H9 (cell line): ENCODE measurements around the gene OR52B6. TPM values are rescaled to one million over a fixed set of nuclear protein-coding genes. Genes with fewer than 3 reads are reported as not detected.

Experiments
- DNase-seq: peaks from one replicate; pipeline ENCODE4 v3.0.0-alpha.2; 2017
- H2AFZ ChIP-seq: one replicate; pipeline ENCODE4 v1.6.1; 2013; ENCODE audit warnings: mild to moderate bottlenecking, low read length, control low read depth, moderate library complexity
- H2AK5ac ChIP-seq: 2 replicates; pipeline ENCODE4 v1.6.1; 2013; ENCODE audit warnings: low read length, control low read depth, mixed read lengths; ENCODE audit not compliant: insufficient read length
- H2BK120ac ChIP-seq: one replicate; pipeline ENCODE4 v1.6.1; 2013; ENCODE audit warnings: low read depth, mild to moderate bottlenecking, low read length, control low read depth, inconsistent platforms; ENCODE audit not compliant: poor library complexity, severe bottlenecking
- H2BK12ac ChIP-seq: 2 replicates; pipeline ENCODE4 v1.6.1; 2013; ENCODE audit warnings: low read length, control low read depth, mixed read lengths, low read depth; ENCODE audit not compliant: insufficient read length
- H2BK15ac ChIP-seq: 2 replicates; pipeline ENCODE4 v1.6.1; 2013; ENCODE audit warnings: low read depth, low read length, control low read depth
- H2BK20ac ChIP-seq: one replicate; pipeline ENCODE4 v1.6.1; 2013; ENCODE audit warnings: low read depth, mild to moderate bottlenecking, low read length, control low read depth, inconsistent platforms; ENCODE audit not compliant: poor library complexity, severe bottlenecking
- H2BK5ac ChIP-seq: 2 replicates; pipeline ENCODE4 v1.6.1; 2013; ENCODE audit warnings: low read length, control low read depth, mixed read lengths; ENCODE audit not compliant: insufficient read length
- H3K14ac ChIP-seq: 2 replicates; pipeline ENCODE4 v1.6.1; 2013; ENCODE audit warnings: low read length, control low read depth; ENCODE audit not compliant: insufficient read depth
- H3K18ac ChIP-seq: 2 replicates; pipeline ENCODE4 v1.6.1; 2013; ENCODE audit warnings: low read depth, mild to moderate bottlenecking, mixed read lengths, low read length, control low read depth; ENCODE audit not compliant: insufficient read length
- H3K23ac ChIP-seq: 2 replicates; pipeline ENCODE4 v1.6.1; 2013; ENCODE audit warnings: low read length, control low read depth, mixed read lengths, low read depth; ENCODE audit not compliant: insufficient read length
- H3K23me2 ChIP-seq: 2 replicates; pipeline ENCODE4 v1.6.1; 2013; ENCODE audit warnings: low read depth, mild to moderate bottlenecking, mixed read lengths, low read length, control low read depth; ENCODE audit not compliant: insufficient read length, poor library complexity, severe bottlenecking
- H3K27ac ChIP-seq: 2 replicates; pipeline ENCODE4 v1.5.1; 2013; ENCODE audit warnings: low read length, control low read depth, mixed read lengths, low read depth; ENCODE audit not compliant: insufficient read length
- H3K27me3 ChIP-seq: 2 replicates; pipeline ENCODE4 v1.6.1; 2013; ENCODE audit warnings: low read length, control low read depth, inconsistent platforms; ENCODE audit not compliant: insufficient read depth
- H3K4ac ChIP-seq: 2 replicates; pipeline ENCODE4 v1.6.1; 2013; ENCODE audit warnings: low read depth, mild to moderate bottlenecking, control low read depth, inconsistent platforms, low read length, moderate library complexity
- H3K4me1 ChIP-seq: 2 replicates; pipeline ENCODE4 v1.6.1; 2013; ENCODE audit warnings: low read length, control low read depth, inconsistent platforms; ENCODE audit not compliant: insufficient read depth
- H3K4me2 ChIP-seq: 2 replicates; pipeline ENCODE4 v1.6.1; 2013; ENCODE audit warnings: low read length, control low read depth, mixed read lengths; ENCODE audit not compliant: insufficient read length, insufficient read depth
- H3K56ac ChIP-seq: 2 replicates; pipeline ENCODE4 v1.6.1; 2013; ENCODE audit warnings: low read depth, mild to moderate bottlenecking, mixed read lengths, low read length, control low read depth; ENCODE audit not compliant: insufficient read length
- H3K79me1 ChIP-seq: 2 replicates; pipeline ENCODE4 v1.6.1; 2013; ENCODE audit warnings: low read depth, mild to moderate bottlenecking, moderate library complexity, low read length, control low read depth, inconsistent platforms; ENCODE audit not compliant: insufficient read depth, poor library complexity, severe bottlenecking
- H3K79me2 ChIP-seq: 2 replicates; pipeline ENCODE4 v1.6.1; 2013; ENCODE audit warnings: low read length, control low read depth, inconsistent platforms; ENCODE audit not compliant: insufficient read depth
- H3K9ac ChIP-seq: 2 replicates; pipeline ENCODE4 v1.6.1; 2013; ENCODE audit warnings: low read length, control low read depth, mixed read lengths; ENCODE audit not compliant: insufficient read length; ENCODE audit errors: extremely low read depth
- H3K9me3 ChIP-seq: one replicate; pipeline ENCODE4 v1.6.1; 2013; ENCODE audit warnings: low read depth, low read length, inconsistent platforms; ENCODE audit not compliant: control insufficient read depth
- H3T11ph ChIP-seq: one replicate; pipeline ENCODE4 v1.6.1; 2013; ENCODE audit warnings: mild to moderate bottlenecking, low read length, control low read depth, inconsistent platforms
- H4K20me1 ChIP-seq: one replicate; pipeline ENCODE4 v1.6.1; 2013; ENCODE audit not compliant: control insufficient read depth, insufficient read length, insufficient read depth
- H4K5ac ChIP-seq: 2 replicates; pipeline ENCODE4 v1.6.1; 2013; ENCODE audit warnings: low read depth, mild to moderate bottlenecking, mixed read lengths, low read length, control low read depth; ENCODE audit not compliant: insufficient read length
- H4K8ac ChIP-seq: replicated peaks from 2 replicates; pipeline ENCODE4 v1.6.1; 2013; ENCODE audit warnings: low read length, control low read depth, mixed read lengths, low read depth; ENCODE audit not compliant: insufficient read length
- H4K91ac ChIP-seq: 2 replicates; pipeline ENCODE4 v1.6.1; 2013; ENCODE audit warnings: low read depth, mild to moderate bottlenecking, moderate library complexity, mixed read lengths, low read length, control low read depth; ENCODE audit not compliant: insufficient read length
- H3K27ac Mint-ChIP-seq, 3 experiments: 2 replicates in 2 of 3; 3 replicates in 1 of 3; pipeline ENCODE4 v1.8.0; 2020 to 2021; ENCODE audit warnings: mixed read lengths in 3 of 3, mild to moderate bottlenecking in 1 of 3, moderate library complexity in 1 of 3
- H3K27me3 Mint-ChIP-seq: 2 replicates; pipeline ENCODE4 v1.8.0; 2021; ENCODE audit warnings: low read depth, mild to moderate bottlenecking, moderate library complexity, mixed read lengths
- H3K36me3 Mint-ChIP-seq, 3 experiments: 2 replicates in 2 of 3; 3 replicates in 1 of 3; pipeline ENCODE4 v1.8.0; 2020 to 2021; ENCODE audit warnings: low read depth in 3 of 3, mixed read lengths in 3 of 3; ENCODE audit not compliant: insufficient read depth in 1 of 3
- H3K4me1 Mint-ChIP-seq, 2 experiments: 2 replicates each; pipeline ENCODE4 v1.8.0; 2020; ENCODE audit warnings: mixed read lengths in 2 of 2
- H3K4me3 Mint-ChIP-seq, 2 experiments: 2 replicates in 1 of 2; 3 replicates in 1 of 2; pipeline ENCODE4 v1.8.0; 2020 to 2021; ENCODE audit warnings: mild to moderate bottlenecking in 2 of 2, mixed read lengths in 2 of 2, moderate library complexity in 1 of 2
- H3K9me3 Mint-ChIP-seq, 2 experiments: 2 replicates in 1 of 2; 3 replicates in 1 of 2; pipeline ENCODE4 v1.8.0; 2020; ENCODE audit warnings: mild to moderate bottlenecking in 2 of 2, mixed read lengths in 2 of 2, moderate library complexity in 1 of 2
- WGBS: extraction: QIAGEN DNeasy Blood & Tissue Kit; methylation state at CpG from one replicate; pipeline ENCODE4 v1.1.7; 2013; ENCODE audit warnings: missing lambda C conversion rate, low lambda C conversion rate, mixed read lengths; ENCODE audit not compliant: insufficient read length; ENCODE audit errors: extremely low coverage; 5-methylcytosine and 5-hydroxymethylcytosine counted together
- total RNA-seq: library from RNA; stranded (reverse); gene quantifications from 2 replicates; pipeline ENCODE4 v1.2.1, GENCODE V29; 2021
- TF ChIP-seq, protein P1 (sequence below): fragments of 200-600 bp; sonication (generic); conservative IDR thresholded peaks from 3 replicates; pipeline ENCODE4 v1.8.0; 2021; ENCODE audit warnings: antibody characterized with exemption, mild to moderate bottlenecking

The OR52B6 gene
- total RNA-seq, 1 experiment from 2014 or later, result not detected

DNA sequence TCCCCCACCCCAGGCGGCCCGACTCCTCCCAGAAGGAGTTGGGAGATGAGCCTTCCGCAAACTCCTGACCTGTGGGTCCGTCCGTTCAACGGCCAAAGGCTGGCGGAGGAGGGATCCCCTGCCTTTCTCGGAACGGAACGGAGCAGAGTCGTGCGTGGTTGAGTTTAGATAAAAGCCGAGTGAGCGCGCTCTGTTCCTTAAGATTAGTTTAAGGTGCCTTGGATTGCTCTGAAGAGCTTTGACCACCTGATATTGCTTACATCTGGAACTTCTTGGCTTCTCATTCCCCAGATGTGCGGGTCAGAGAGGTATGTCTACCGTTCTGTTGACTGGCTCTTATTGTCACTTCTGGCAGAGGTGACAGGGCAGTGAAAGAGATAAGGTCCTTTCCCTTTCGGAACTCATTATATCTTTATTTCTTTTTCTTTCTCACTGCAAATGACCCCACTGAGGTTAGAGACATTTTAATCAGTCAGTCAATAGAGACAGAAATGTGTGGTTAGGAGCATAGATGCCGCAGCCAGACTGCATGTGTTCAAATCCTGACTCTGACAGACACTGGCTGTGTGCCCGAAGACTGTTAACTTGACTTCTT, 16.0 kb downstream of the OR52B6 start, which contains the start of gene TRIM6:
Gene TRIM6, plus strand, starts transcription at position 31 of the 595 bp plus-strand sequence. Its CDS starts 261 bp downstream, at position 292.
- Histone ChIP-seq H3K9ac (peak within 1 kb of the TSS; percentile 62), H3T11ph (no peak within 1 kb of the TSS), H3K4ac (no peak within 1 kb of the TSS), H2AK5ac (no peak within 1 kb of the TSS), H3K23ac (no peak within 1 kb of the TSS), H3K14ac (peak within 1 kb of the TSS; percentile 79; the same call in 1 of the 2 replicates), H2BK12ac (no peak within 1 kb of the TSS), H4K20me1 (no peaks in the 10 kb centered on the region), H3K56ac (no peak within 1 kb of the TSS), H3K18ac (no peak within 1 kb of the TSS), H2AFZ (peak within 1 kb of the TSS; percentile 73), H4K5ac (no peak within 1 kb of the TSS), H2BK5ac (no peak within 1 kb of the TSS), H2BK15ac (no peak within 1 kb of the TSS), H4K91ac (no peak within 1 kb of the TSS), H2BK20ac (no peak within 1 kb of the TSS), H3K4me1 (no peaks in the 10 kb centered on the region), H2BK120ac (no peak within 1 kb of the TSS), H3K27me3 (no peaks in the 10 kb centered on the region), H3K9me3 (no peaks in the 10 kb centered on the region), H3K27ac (no peak within 1 kb of the TSS), H3K4me2 (peak within 1 kb of the TSS; percentile 62), H3K79me2 (peaks cover 4% of the 10 kb centered on the region; the same call in 1 of the 2 replicates), H3K23me2 (peaks cover 7% of the 10 kb centered on the region), H4K8ac (no peak within 1 kb of the TSS), H3K79me1 (no peaks in the 10 kb centered on the region)
- Mint-ChIP-seq H3K4me3 (peak within 1 kb of the TSS; percentile 85 to 93), H3K27ac (peak within 1 kb of the TSS; percentile 91 to 94 (median 93)), H3K4me1 (peaks cover 35 to 41% of the 10 kb centered on the region in 2 experiments), H3K27me3 (no peaks in the 10 kb centered on the region; the same call in 1 of the 2 replicates), H3K36me3 (no peaks in the 10 kb centered on the region; a peak in 1 of 7 replicates), H3K9me3 (no peaks in the 10 kb centered on the region)
- DNase-seq, result peak; percentile 74
- no CpG with 5 or more reads among the region's 20 CpGs for WGBS
- TF ChIP-seq, protein P1, sequence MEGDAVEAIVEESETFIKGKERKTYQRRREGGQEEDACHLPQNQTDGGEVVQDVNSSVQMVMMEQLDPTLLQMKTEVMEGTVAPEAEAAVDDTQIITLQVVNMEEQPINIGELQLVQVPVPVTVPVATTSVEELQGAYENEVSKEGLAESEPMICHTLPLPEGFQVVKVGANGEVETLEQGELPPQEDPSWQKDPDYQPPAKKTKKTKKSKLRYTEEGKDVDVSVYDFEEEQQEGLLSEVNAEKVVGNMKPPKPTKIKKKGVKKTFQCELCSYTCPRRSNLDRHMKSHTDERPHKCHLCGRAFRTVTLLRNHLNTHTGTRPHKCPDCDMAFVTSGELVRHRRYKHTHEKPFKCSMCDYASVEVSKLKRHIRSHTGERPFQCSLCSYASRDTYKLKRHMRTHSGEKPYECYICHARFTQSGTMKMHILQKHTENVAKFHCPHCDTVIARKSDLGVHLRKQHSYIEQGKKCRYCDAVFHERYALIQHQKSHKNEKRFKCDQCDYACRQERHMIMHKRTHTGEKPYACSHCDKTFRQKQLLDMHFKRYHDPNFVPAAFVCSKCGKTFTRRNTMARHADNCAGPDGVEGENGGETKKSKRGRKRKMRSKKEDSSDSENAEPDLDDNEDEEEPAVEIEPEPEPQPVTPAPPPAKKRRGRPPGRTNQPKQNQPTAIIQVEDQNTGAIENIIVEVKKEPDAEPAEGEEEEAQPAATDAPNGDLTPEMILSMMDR, result no peak
